Activated CD4-positive, alpha-beta memory T cell treated with anti-CD3 and anti-CD28 coated beads, Interleukin-2, amount 10 ng/mL, durations not matched to agents 7 days and 5 days (primary cell): ENCODE data around the gene FAM149B1. TPM values are rescaled to one million over a fixed set of nuclear protein-coding genes. Genes with fewer than 3 reads are reported as not detected.

ENCODE experiments used
- CTCF ChIA-PET: fragments of 350-600 bp; sonication (Branson Sonifier 250); formaldehyde crosslinking; loops from one replicate; lab custom pipeline; 2021; ENCODE audit warnings: antibody characterized with exemption, inconsistent platforms; lab: Charles Lee
- POLR2A ChIA-PET: fragments of 350-600 bp; sonication (Branson Sonifier 250); formaldehyde crosslinking; loops from one replicate; lab custom pipeline; 2021; ENCODE audit warnings: antibody characterized with exemption; lab: Charles Lee
- DNase-seq: peaks from one replicate; pipeline ENCODE4 v3.0.0-alpha.2; 2020
- H3K27ac Mint-ChIP-seq: one replicate; pipeline ENCODE4 v1.8.0; 2021; ENCODE audit warnings: mild to moderate bottlenecking, mixed read lengths
- H3K27me3 Mint-ChIP-seq: one replicate; pipeline ENCODE4 v1.8.0; 2021; ENCODE audit warnings: mixed read lengths
- H3K36me3 Mint-ChIP-seq: one replicate; pipeline ENCODE4 v1.8.0; 2021; ENCODE audit warnings: low read depth, mixed read lengths
- H3K4me1 Mint-ChIP-seq: one replicate; pipeline ENCODE4 v1.8.0; 2021; ENCODE audit warnings: mixed read lengths
- H3K4me3 Mint-ChIP-seq: one replicate; pipeline ENCODE4 v1.8.0; 2021; ENCODE audit warnings: mild to moderate bottlenecking, mixed read lengths
- H3K9me3 Mint-ChIP-seq: one replicate; pipeline ENCODE4 v1.8.0; 2021; ENCODE audit warnings: mixed read lengths
- total RNA-seq, 2 experiments: library from RNA; stranded (reverse); gene quantifications; one replicate each; pipeline ENCODE4 v1.2.3, GENCODE V29; 2021

FAM149B1 gene
- total RNA-seq, 2 experiments from 2014 or later = 15.7 to 17.4 TPM

DNA sequence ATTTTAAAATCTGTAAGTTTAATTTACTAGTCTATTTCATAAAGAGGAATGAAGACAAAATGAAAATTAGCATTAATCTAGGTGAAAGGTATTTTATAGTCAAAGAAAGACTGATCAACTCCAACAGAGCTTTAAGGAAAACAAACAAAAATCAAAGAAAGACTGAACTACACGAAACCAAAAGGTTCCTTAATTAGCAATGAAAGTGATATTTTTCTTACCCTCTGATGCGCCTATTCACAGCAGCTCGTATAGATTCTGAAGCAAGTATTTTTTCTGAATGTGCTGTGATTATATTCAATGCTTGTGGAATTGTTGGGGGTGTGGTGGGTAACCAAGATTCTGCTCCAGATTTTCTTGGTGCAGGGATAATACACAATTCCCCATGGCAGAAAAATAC, 11.9 kb upstream of the FAM149B1 start:
- DNase-seq = no peak
- CTCF ChIA-PET = interaction anchor here (3.3 kb wide), 1 partner anchor 60 kb away, joined by 19 read pairs; the partner anchor contains the start of gene P4HA1
- Mint-ChIP-seq H3K9me3 (peaks cover 2% of the 10 kb centered on the region), H3K4me1 (peaks cover 11% of the 10 kb centered on the region), H3K4me3 (no peak overlapping the region), H3K36me3 (peaks cover 48% of the 10 kb centered on the region), H3K27ac (no peak overlapping the region), H3K27me3 (no peaks in the 10 kb centered on the region)
- POLR2A ChIA-PET = interaction anchor here (0.6 to 1.4 kb wide), 6 partner anchors 10 to 80 kb away, joined by 3 to 6 read pairs (median 3); partner anchors contain the start of genes ECD and FAM149B1

DNA sequence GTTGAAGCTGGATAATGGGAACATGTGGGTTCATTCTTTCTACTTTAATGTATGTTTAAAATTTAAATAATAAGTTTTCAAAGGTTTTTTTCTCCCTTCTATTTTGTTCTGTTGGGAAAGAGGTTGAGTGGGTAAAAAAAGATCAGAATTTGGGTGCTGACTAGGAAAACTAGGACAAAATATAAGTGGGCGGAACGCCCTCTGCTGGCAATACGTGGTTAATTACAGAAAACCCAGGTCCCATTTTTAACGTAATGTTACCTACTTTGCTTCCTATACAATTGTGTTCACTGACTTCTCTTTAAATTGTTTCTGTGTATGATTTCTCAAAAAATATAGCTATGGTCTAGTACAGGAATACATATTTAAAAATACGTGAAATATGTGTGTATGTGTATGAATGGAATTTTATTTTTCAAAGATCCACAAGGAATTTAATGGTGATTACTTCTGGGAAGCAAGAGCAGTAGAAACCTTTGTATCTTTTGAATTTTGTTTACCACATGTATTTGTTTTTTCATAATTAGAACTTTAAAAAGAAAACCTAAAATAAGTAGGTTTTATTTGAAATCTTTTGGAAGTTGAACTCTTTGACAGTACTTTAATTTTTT, 8.8 kb upstream of the FAM149B1 start:
- H3K4me1 Mint-ChIP-seq = peaks cover 33% of the 10 kb centered on the region
- peaks cover 44% of the 10 kb centered on the region for H3K36me3 Mint-ChIP-seq
- no peak overlapping the region for H3K4me3 Mint-ChIP-seq
- ChIA-PET CTCF (interaction anchor here (0.6 to 4.3 kb wide), 23 partner anchors 9 to 794 kb away, joined by 3 to 59 read pairs (median 3); partner anchors contain the start of genes ECD, FAM149B1, NUDT13 and P4HA1), POLR2A (interaction anchor here (1.2 to 1.4 kb wide), 3 partner anchors 49 to 87 kb away, joined by 3 to 4 read pairs (median 3); partner anchors contain the start of genes DNAJC9 and NUDT13)
- DNase-seq = peak; percentile 66
- no peaks in the 10 kb centered on the region for H3K9me3 Mint-ChIP-seq
- no peak overlapping the region for H3K27ac Mint-ChIP-seq
- H3K27me3 Mint-ChIP-seq = no peaks in the 10 kb centered on the region

DNA sequence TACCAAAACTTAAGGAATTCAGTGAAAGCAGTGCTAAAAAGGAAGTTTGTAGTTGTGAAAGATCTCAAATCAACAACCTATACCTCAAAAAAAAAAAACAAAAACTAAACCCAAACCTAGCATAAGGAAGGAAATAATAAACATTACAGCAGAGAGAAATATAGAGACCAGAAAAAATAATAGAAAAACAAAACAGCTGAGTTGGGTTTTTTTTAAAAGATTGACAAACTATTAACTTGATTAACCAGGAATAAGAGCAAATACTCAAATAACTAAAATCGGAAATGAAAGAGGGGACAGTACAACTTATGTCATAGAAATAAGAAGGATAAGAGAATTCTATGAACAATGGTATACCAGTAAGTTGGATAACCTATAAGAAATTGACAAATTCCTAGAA, 6.8 kb upstream of the FAM149B1 start:
- peaks cover 44% of the 10 kb centered on the region for H3K36me3 Mint-ChIP-seq

DNA sequence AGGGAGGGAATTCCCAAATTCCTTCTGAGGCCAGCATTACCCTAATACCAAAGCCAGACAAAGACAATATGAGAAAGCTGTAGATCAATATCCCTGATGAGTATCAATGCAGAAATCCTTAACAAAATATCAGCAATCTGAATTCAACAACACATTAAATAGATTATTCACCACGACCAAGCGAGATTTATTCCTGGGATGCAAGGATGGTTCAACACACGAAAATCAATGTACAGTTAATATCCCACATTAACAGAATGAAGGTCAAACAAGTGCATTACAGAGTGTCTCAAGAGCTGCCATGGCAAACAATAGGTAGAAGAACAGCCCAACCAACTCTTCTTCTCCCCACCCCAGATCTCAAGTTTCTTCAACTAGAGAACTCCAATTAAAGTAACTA, 6.3 kb upstream of the FAM149B1 start:
- DNase-seq = no peak
- peaks cover 48% of the 10 kb centered on the region for H3K4me1 Mint-ChIP-seq
- H3K4me3 Mint-ChIP-seq = no peak overlapping the region
- no peak overlapping the region for H3K27ac Mint-ChIP-seq
- H3K36me3 Mint-ChIP-seq = peaks cover 41% of the 10 kb centered on the region
- ChIA-PET POLR2A (no interaction called here), CTCF (interaction anchor here (1.6 to 2.3 kb wide), 2 partner anchors 65 to 67 kb away, joined by 8 to 13 read pairs; partner anchors contain the start of gene P4HA1)
- H3K27me3 Mint-ChIP-seq = no peaks in the 10 kb centered on the region
- no peaks in the 10 kb centered on the region for H3K9me3 Mint-ChIP-seq

More for the DNA sequence above, 6.8 kb upstream of the FAM149B1 start:
- ChIA-PET POLR2A (no interaction called here), CTCF (interaction anchor here (2.3 to 4.3 kb wide), 2 partner anchors 65 to 66 kb away, joined by 13 to 59 read pairs; partner anchors contain the start of gene P4HA1)
- H3K4me3 Mint-ChIP-seq = no peak overlapping the region
- no peak overlapping the region for H3K27ac Mint-ChIP-seq
- no peaks in the 10 kb centered on the region for H3K27me3 Mint-ChIP-seq
- DNase-seq = no peak
- peaks cover 42% of the 10 kb centered on the region for H3K4me1 Mint-ChIP-seq
- no peaks in the 10 kb centered on the region for H3K9me3 Mint-ChIP-seq

DNA sequence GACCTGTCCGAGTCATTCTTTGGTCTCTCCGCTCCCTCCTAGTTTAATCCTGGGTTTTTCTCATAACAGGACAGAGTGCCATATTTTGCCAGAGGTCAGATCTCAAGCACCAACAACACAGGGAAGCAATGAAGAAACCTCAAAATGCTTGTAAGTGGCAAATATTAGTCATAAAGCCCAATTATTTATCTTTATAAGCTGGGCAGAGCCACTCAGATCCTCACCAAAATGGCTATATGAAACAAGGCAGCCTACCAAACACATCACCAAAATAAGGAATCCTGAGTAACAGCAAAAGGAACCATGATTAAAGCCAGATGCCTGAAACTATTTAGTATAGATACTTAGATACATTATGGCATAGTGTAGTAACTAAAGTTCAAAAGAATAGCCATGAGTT, 4.8 kb upstream of the FAM149B1 start:
- H3K4me3 Mint-ChIP-seq = no peak overlapping the region
- CTCF ChIA-PET = interaction anchor here (1.6 to 2.3 kb wide), 2 partner anchors 67 to 68 kb away, joined by 8 to 13 read pairs; partner anchors contain the start of gene P4HA1
- H3K4me1 Mint-ChIP-seq = peaks cover 61% of the 10 kb centered on the region
- DNase-seq = no peak
- H3K27me3 Mint-ChIP-seq = no peaks in the 10 kb centered on the region
- peaks cover 48% of the 10 kb centered on the region for H3K36me3 Mint-ChIP-seq
- no peak overlapping the region for H3K27ac Mint-ChIP-seq
- POLR2A ChIA-PET = no interaction called here
- no peaks in the 10 kb centered on the region for H3K9me3 Mint-ChIP-seq

DNA sequence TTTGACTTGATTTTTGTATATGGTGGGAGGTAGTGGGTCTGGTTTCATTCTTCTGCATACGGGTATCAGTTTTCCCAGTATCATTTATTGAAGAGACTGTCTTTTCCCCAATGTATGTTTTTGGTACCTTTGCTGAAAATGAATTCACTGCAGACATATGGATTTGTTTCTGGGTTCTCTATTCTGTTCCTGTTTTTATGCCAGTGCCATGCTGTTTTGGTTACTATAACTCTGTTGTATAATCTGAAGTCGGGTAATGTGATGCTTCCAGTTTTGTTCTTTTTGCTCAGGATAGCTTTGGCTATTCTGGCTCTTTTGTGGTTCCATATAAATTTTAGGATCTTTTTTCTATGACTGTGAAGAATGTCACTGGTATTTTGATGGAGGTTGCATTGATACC, 947 bp upstream of the FAM149B1 start:
- peak overlapping the region; percentile 100 for H3K4me3 Mint-ChIP-seq
- peaks cover 46% of the 10 kb centered on the region for H3K4me1 Mint-ChIP-seq
- POLR2A ChIA-PET = interaction anchor here (0.6 to 4.2 kb wide), 4 partner anchors 11 to 85 kb away, joined by 3 to 27 read pairs (median 4); partner anchors contain the start of genes MRPS16 and P4HA1
- H3K36me3 Mint-ChIP-seq = peaks cover 32% of the 10 kb centered on the region
- DNase-seq = no peak
- CTCF ChIA-PET = interaction anchor here (2.2 to 3.2 kb wide), 2 partner anchors 8 to 71 kb away, joined by 18 to 19 read pairs; partner anchors contain the start of gene P4HA1
- H3K27me3 Mint-ChIP-seq = no peaks in the 10 kb centered on the region
- peak overlapping the region; percentile 98 for H3K27ac Mint-ChIP-seq
- H3K9me3 Mint-ChIP-seq = no peaks in the 10 kb centered on the region

DNA sequence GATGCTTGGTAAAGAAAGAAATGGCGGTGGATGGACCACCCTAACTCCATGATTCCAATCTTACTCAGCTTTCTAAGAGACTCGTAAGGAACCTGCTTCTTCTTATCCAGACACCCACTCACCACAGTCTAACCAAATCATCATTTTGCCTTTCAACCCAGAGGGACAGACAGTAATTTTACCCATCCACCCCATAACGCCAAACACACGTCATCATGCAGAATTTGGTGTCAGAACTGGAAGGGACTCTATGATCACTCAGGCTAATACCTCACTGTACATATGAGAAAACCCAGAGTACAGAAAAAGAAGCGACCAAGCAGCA, 499 bp upstream of the FAM149B1 start:
- ChIA-PET POLR2A (interaction anchor here (0.6 to 4.2 kb wide), 7 partner anchors 11 to 85 kb away, joined by 3 to 35 read pairs (median 3); partner anchors contain the start of genes DNAJC9, MRPS16, NUDT13 and P4HA1), CTCF (interaction anchor here (2.2 to 3.2 kb wide), 2 partner anchors 9 to 72 kb away, joined by 18 to 19 read pairs; partner anchors contain the start of gene P4HA1)
- H3K27me3 Mint-ChIP-seq = no peaks in the 10 kb centered on the region
- peaks cover 28% of the 10 kb centered on the region for H3K36me3 Mint-ChIP-seq
- peaks cover 43% of the 10 kb centered on the region for H3K4me1 Mint-ChIP-seq
- H3K27ac Mint-ChIP-seq = peak overlapping the region; percentile 98
- H3K9me3 Mint-ChIP-seq = no peaks in the 10 kb centered on the region
- DNase-seq = no peak
- peak overlapping the region; percentile 100 for H3K4me3 Mint-ChIP-seq

DNA sequence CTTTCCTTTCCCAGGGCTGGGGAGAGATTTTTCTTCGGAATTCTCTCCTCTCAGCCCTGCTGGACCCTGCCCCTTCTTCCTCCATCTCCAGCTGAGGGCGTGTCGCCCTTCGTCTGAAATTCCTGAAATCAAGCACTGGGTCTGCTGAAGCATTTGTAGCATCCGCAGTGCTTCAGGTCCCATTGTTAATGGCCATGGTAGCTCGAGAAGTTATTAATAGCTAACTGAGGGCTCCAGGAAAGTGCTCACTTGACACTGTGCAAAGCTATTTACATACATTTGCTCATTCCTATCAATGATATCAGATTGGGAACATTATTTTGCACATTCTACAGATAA, 515 bp downstream of the FAM149B1 start:
- H3K36me3 Mint-ChIP-seq = peaks cover 23% of the 10 kb centered on the region
- peaks cover 37% of the 10 kb centered on the region for H3K4me1 Mint-ChIP-seq
- POLR2A ChIA-PET = interaction anchor here (0.7 to 4.2 kb wide), 12 partner anchors 10 to 457 kb away, joined by 3 to 35 read pairs (median 5); partner anchors contain the start of genes DNAJC9, NUDT13, P4HA1 and PPP3CB
- H3K27ac Mint-ChIP-seq = peak overlapping the region; percentile 83
- CTCF ChIA-PET = interaction anchor here (0.6 to 3.2 kb wide), 6 partner anchors 10 to 333 kb away, joined by 3 to 19 read pairs (median 6); partner anchors contain the start of genes DNAJC9 and P4HA1
- no peak for DNase-seq
- H3K4me3 Mint-ChIP-seq = peak overlapping the region; percentile 100
- H3K9me3 Mint-ChIP-seq = no peaks in the 10 kb centered on the region
- no peaks in the 10 kb centered on the region for H3K27me3 Mint-ChIP-seq

DNA sequence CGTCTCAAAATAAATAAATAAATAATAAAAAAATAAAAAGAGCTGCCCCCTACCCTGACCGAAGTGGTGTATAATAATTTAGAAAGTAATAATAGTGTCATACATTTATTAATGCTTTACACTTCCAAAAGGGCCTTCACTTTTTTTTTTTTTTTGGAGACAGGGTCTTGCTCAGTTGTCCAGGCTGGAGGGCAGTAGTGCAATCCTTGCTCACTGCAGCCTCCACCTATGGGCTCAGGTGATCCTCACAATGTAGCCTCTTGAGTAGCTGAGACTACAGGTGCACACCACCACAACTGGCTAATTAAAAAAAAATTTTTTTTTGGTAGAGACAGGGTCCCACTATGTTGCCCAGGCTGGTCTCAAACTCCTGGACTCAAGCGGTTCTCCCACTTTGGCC, 1.4 kb downstream of the FAM149B1 start:
- CTCF ChIA-PET = interaction anchor here (1.8 to 3.2 kb wide), 3 partner anchors 10 to 77 kb away, joined by 7 to 18 read pairs (median 15); partner anchors contain the start of genes DNAJC9 and P4HA1
- H3K27ac Mint-ChIP-seq = no peak overlapping the region
- H3K4me3 Mint-ChIP-seq = peak overlapping the region; percentile 48
- POLR2A ChIA-PET = interaction anchor here (1.0 to 4.2 kb wide), 6 partner anchors 72 to 326 kb away, joined by 4 to 35 read pairs (median 6); partner anchors contain the start of genes DNAJC9, MRPS16, P4HA1 and PPP3CB
- DNase-seq = no peak
- no peaks in the 10 kb centered on the region for H3K27me3 Mint-ChIP-seq
- peaks cover 33% of the 10 kb centered on the region for H3K4me1 Mint-ChIP-seq
- no peaks in the 10 kb centered on the region for H3K9me3 Mint-ChIP-seq
- H3K36me3 Mint-ChIP-seq = peaks cover 23% of the 10 kb centered on the region

DNA sequence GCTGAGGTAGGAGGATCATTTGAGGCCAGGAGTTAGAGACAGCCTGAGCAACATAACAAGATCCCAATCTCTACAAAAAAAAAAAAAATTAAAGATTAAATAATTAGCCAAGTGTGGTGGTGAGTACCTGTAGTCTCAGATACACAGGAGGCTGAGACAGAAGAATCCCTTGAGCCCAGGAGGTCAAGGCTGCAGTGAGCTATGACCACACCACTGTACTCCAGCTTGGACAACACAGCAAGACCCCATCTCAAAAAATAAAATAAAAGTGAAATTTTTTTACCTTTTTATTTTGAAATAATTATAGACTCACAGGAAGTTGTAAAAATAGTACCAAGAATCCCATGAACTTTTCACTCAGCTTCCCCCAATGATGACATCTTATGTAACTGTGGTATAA, 4.9 kb downstream of the FAM149B1 start:
- H3K4me1 Mint-ChIP-seq = peaks cover 6% of the 10 kb centered on the region
- H3K27ac Mint-ChIP-seq = no peak overlapping the region
- ChIA-PET CTCF (no interaction called here), POLR2A (no interaction called here)
- H3K27me3 Mint-ChIP-seq = no peaks in the 10 kb centered on the region
- H3K36me3 Mint-ChIP-seq = peaks cover 7% of the 10 kb centered on the region
- no peaks in the 10 kb centered on the region for H3K9me3 Mint-ChIP-seq
- DNase-seq = no peak
- H3K4me3 Mint-ChIP-seq = no peak overlapping the region

DNA sequence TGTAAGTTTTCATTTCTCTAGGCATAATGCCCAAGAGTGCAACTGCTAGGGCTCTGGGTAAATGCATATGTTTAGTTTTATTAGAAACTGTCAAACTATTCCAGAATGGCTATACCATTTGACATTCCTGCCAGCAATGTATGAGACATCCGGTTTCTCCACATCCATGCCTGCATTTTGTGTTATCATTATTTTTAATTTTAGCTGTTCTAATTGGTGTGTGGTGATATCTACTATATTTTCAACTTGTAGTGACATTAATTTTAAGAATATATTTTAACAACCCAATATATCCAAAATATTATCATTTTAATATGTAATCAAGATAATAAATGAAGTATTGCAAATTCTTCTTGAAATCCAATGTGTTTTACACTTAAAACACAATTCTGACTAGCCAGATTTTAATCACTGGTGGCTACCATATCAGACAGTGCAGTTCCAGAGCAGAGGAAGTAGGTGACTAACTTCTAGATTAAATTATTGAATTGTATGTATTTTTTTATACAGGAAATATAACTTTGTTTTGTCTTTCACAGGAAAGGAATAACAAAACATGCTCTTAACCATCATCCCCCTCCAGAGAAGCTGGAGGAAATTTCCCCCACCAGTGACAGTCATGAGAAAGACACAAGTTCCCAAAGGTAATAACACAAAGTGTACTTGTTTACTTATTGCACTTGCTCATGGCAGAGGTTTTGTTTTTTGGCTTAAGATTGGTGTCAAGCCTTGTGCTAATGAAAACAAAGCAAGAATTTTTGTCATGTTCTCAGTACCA, 6.4 kb downstream of the FAM149B1 start:
- H3K36me3 Mint-ChIP-seq = peaks cover 6% of the 10 kb centered on the region
- H3K27me3 Mint-ChIP-seq = no peaks in the 10 kb centered on the region
- H3K27ac Mint-ChIP-seq = no peak overlapping the region
- H3K4me3 Mint-ChIP-seq = no peak overlapping the region
- DNase-seq = no peak
- no peaks in the 10 kb centered on the region for H3K4me1 Mint-ChIP-seq
- H3K9me3 Mint-ChIP-seq = no peaks in the 10 kb centered on the region
- CTCF ChIA-PET = interaction anchor here (1.4 kb wide), 1 partner anchor 15 kb away, joined by 9 read pairs; no protein-coding TSS in a partner anchor
- POLR2A ChIA-PET = interaction anchor here (2.6 kb wide), 1 partner anchor 72 kb away, joined by 8 read pairs; the partner anchor contains the start of gene DNAJC9

DNA sequence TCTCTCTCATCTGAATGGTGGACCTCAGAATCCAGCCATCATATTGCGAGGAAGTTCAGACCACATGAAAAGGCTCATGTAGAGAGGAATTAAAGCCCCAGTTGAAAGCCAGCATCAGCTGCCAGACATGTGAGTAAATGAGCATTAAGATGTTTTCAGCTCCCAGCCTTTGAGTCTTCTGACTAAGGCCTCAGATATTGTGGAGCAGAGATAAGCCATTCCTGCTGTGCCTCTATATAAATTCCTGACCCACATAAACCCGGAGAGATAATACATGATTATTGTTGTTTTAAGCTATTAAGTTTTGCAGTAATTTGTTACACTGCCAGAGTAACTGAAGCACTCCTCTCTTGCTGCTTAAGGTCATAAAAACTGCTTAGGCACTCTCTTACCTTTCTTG, 14.6 kb downstream of the FAM149B1 start:
- no peaks in the 10 kb centered on the region for H3K27me3 Mint-ChIP-seq
- no peaks in the 10 kb centered on the region for H3K4me1 Mint-ChIP-seq
- H3K9me3 Mint-ChIP-seq = no peaks in the 10 kb centered on the region
- peaks cover 23% of the 10 kb centered on the region for H3K36me3 Mint-ChIP-seq
- no peak overlapping the region for H3K27ac Mint-ChIP-seq
- ChIA-PET CTCF (interaction anchor here (1.3 kb wide), 1 partner anchor 24 kb away, joined by 4 read pairs; no protein-coding TSS in a partner anchor), POLR2A (no interaction called here)
- no peak overlapping the region for H3K4me3 Mint-ChIP-seq
- DNase-seq = no peak
